EH (cell line): ENCODE data around the gene LIPC.

Experiments used
- DNase-seq: peaks from one replicate; pipeline ENCODE4 v3.0.0-alpha.2; 2015; ENCODE audit warnings: low read depth

Gene LIPC

GRCh38 chr15:58497046-58497785, 65.4 kb downstream of the LIPC start:
- no peak for DNase-seq

GRCh38 chr15:58498821-58499580, 67.2 kb downstream of the LIPC start:
- peak; percentile 98 for DNase-seq

GRCh38 chr15:58501006-58501405, 69.2 kb downstream of the LIPC start:
- DNase-seq = no peak

GRCh38 chr15:58501636-58502188, 69.9 kb downstream of the LIPC start:
- peak; percentile 48 for DNase-seq

- no peak for DNase-seq
Measured at GRCh38 chr15:58503139-58504027, 71.6 kb downstream of the LIPC start.

GRCh38 chr15:58504674-58505234, 73.0 kb downstream of the LIPC start:
- no peak for DNase-seq

- DNase-seq = peak; percentile 62
Measured at GRCh38 chr15:58505581-58505980, 73.8 kb downstream of the LIPC start.

- DNase-seq = no peak
Measured at GRCh38 chr15:58506064-58506490, 74.3 kb downstream of the LIPC start.

GRCh38 chr15:58506783-58507668, 75.2 kb downstream of the LIPC start:
- DNase-seq = no peak

- DNase-seq = no peak
Measured at GRCh38 chr15:58509556-58509955, 77.8 kb downstream of the LIPC start.

GRCh38 chr15:58510715-58511598, 79.2 kb downstream of the LIPC start:
- peak; percentile 55 for DNase-seq

GRCh38 chr15:58511599-58511987, 79.8 kb downstream of the LIPC start:
- no peak for DNase-seq

- no peak for DNase-seq
Measured at GRCh38 chr15:58512522-58512921, 80.7 kb downstream of the LIPC start.

- no peak for DNase-seq
Measured at GRCh38 chr15:58513008-58513407, 81.2 kb downstream of the LIPC start.

- DNase-seq = no peak
Measured at GRCh38 chr15:58513726-58514336, 82.0 kb downstream of the LIPC start.

GRCh38 chr15:58515807-58516206, 84.0 kb downstream of the LIPC start:
- no peak for DNase-seq

GRCh38 chr15:58517252-58517681, 85.5 kb downstream of the LIPC start:
- DNase-seq = no peak

- no peak for DNase-seq
Measured at GRCh38 chr15:58517682-58518525, 86.1 kb downstream of the LIPC start.
